Camera-type eye (tissue), 1 donor: ENCODE results near the gene CD6. TPM values are rescaled to one million over a fixed set of nuclear protein-coding genes. Genes with fewer than 3 reads are reported as not detected.

Experiments
- total RNA-seq: library from RNA; depleted of rRNA; stranded (reverse); fragments of >200 nt; gene quantifications from one replicate; pipeline ENCODE4 v1.2.3, GENCODE V29; 2014

CD6 gene
- 0.49 TPM for total RNA-seq

GRCh38 chr11:60971520-60971919 is at the start of gene CD6:
TSS of gene CD6 (plus strand) at chr11:60971680. CDS start at chr11:60971866, 186 bp downstream.

GRCh38 chr11:60924110-60924905 is 47.2 kb upstream of the CD6 start, which contains the start of gene TMEM132A:
TSS of gene TMEM132A (plus strand) at chr11:60924460. CDS start at chr11:60924634, 174 bp downstream.

GRCh38 chr11:60951904-60952741 is 19.4 kb upstream of the CD6 start, which contains the start of gene SLC15A3:
TSS of gene SLC15A3 (minus strand) at chr11:60952176. CDS start at chr11:60951551, 625 bp downstream.

Other genes starting within 250 kb of the CD6 start
- gene MS4A18, start 247.0 kb upstream of the CD6 start, total RNA-seq = not detected
- gene MS4A15, start 214.8 kb upstream of the CD6 start, total RNA-seq = not detected
- gene MS4A10, start 186.3 kb upstream of the CD6 start, total RNA-seq = not detected
- gene CCDC86, start 129.6 kb upstream of the CD6 start, total RNA-seq = 9.5 TPM
- gene PTGDR2, start 115.7 kb upstream of the CD6 start, total RNA-seq = 0.55 TPM
- gene ZP1, start 104.1 kb upstream of the CD6 start, total RNA-seq = not detected
- 49.4 TPM for gene PRPF19, start 65.1 kb upstream of the CD6 start, total RNA-seq
- 41.1 TPM for gene TMEM109, start 57.5 kb upstream of the CD6 start, total RNA-seq
- 88.3 TPM for gene TMEM132A, start 47.2 kb upstream of the CD6 start, total RNA-seq
- 14.8 TPM for gene SLC15A3, start 19.5 kb upstream of the CD6 start, total RNA-seq
- 0.77 TPM for gene CD5, start 130.8 kb downstream of the CD6 start, total RNA-seq
- gene VPS37C, start 189.7 kb downstream of the CD6 start, total RNA-seq = 12.5 TPM
- not detected for gene PGA3, start 231.8 kb downstream of the CD6 start, total RNA-seq